Measurements from ENCODE around the gene BLVRA.

GRCh38 chr7:43754596-43754995, 3.9 kb upstream of the BLVRA start:
- no peak for TF ChIP-seq POLR2A (IDR thresholded peaks at IDR 0.05; ENCODE audit: low read depth, low read length)
- no peak for TF ChIP-seq POLR2AphosphoS5 (IDR thresholded peaks at IDR 0.05; ENCODE audit: low read depth, low read length)
- TF ChIP-seq TAF1 (IDR thresholded peaks at IDR 0.05; ENCODE audit: low read depth, low read length) = no peak
- TF ChIP-seq SPI1 (IDR thresholded peaks at IDR 0.05; ENCODE audit: low read depth, low read length) = no peak
- TF ChIP-seq POU2F2 (IDR thresholded peaks at IDR 0.05; ENCODE audit: low read depth, low read length) = no peak
